Neural cell (in vitro differentiated cells): ENCODE measurements around the gene IRF9.

Experiments used
- EP300 ChIP-seq: fragments of 450-650 bp; conservative IDR thresholded peaks from 2 replicates; pipeline ENCODE4 v1.6.1; 2014; ENCODE audit warnings: antibody characterized with exemption, mild to moderate bottlenecking, moderate library complexity; ENCODE audit not compliant: poor library complexity, severe bottlenecking
- EZH2 ChIP-seq: fragments of 200-600, 300-800 bp; shearing (Covaris generic), sonication (generic); IDR thresholded peaks from 2 replicates; pipeline ENCODE4 v1.6.1; 2014; ENCODE audit warnings: antibody characterized with exemption, low read length, borderline replicate concordance, mild to moderate bottlenecking; ENCODE audit not compliant: insufficient read depth, poor library complexity, severe bottlenecking
- MXI1 ChIP-seq: fragments of 450-650 bp; conservative IDR thresholded peaks from 2 replicates; pipeline ENCODE4 v1.6.1; 2014; ENCODE audit warnings: antibody characterized with exemption, mild to moderate bottlenecking; ENCODE audit not compliant: poor library complexity, severe bottlenecking
- POLR2AphosphoS5 ChIP-seq: IDR thresholded peaks from 2 replicates; pipeline ENCODE4 v1.6.1; 2012
- RAD21 ChIP-seq: fragments of 450-650 bp; conservative IDR thresholded peaks from 2 replicates; pipeline ENCODE4 v1.6.1; 2014; ENCODE audit warnings: antibody characterized with exemption, mild to moderate bottlenecking, moderate library complexity
- TAF1 ChIP-seq: IDR thresholded peaks from 2 replicates; pipeline ENCODE4 v1.6.1; 2012; ENCODE audit warnings: low read depth
- TF ChIP-seq, protein P1 (sequence below): fragments of 450-650 bp; IDR thresholded peaks from 2 replicates; pipeline ENCODE4 v1.5.1; 2014; ENCODE audit warnings: antibody characterized with exemption, mild to moderate bottlenecking, moderate library complexity; ENCODE audit not compliant: poor library complexity, severe bottlenecking
- TF ChIP-seq, protein P2 (sequence below): IDR thresholded peaks from 2 replicates; pipeline ENCODE4 v1.6.1; 2012; ENCODE audit warnings: borderline replicate concordance

DNA sequence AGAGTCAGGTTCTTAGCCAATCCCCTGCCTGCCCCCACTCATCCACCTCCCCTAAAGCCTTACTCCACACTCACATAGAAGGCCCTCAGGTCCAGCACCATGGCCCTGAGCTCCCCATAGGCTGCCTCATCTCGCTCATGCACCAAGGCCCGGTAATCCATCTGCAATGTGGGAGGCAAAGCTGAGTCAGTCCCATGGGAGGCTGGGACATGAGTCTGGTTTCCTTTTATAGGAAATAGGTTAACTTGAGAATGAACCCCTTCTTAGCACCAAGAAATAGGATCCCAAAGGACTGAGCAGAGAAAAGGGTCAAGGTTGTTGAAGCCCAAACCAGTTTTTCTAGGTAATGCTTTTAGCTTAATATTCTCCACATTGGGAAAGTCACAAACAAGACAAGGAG lies 17.6 kb upstream of the IRF9 start:
- TF ChIP-seq RAD21 (no peak), POLR2AphosphoS5 (no peak), TAF1 (no peak), MXI1 (no peak), EP300 (no peak), EZH2 (no peak)
- TF ChIP-seq, protein P1, sequence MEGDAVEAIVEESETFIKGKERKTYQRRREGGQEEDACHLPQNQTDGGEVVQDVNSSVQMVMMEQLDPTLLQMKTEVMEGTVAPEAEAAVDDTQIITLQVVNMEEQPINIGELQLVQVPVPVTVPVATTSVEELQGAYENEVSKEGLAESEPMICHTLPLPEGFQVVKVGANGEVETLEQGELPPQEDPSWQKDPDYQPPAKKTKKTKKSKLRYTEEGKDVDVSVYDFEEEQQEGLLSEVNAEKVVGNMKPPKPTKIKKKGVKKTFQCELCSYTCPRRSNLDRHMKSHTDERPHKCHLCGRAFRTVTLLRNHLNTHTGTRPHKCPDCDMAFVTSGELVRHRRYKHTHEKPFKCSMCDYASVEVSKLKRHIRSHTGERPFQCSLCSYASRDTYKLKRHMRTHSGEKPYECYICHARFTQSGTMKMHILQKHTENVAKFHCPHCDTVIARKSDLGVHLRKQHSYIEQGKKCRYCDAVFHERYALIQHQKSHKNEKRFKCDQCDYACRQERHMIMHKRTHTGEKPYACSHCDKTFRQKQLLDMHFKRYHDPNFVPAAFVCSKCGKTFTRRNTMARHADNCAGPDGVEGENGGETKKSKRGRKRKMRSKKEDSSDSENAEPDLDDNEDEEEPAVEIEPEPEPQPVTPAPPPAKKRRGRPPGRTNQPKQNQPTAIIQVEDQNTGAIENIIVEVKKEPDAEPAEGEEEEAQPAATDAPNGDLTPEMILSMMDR: no peak
- TF ChIP-seq, protein P2, sequence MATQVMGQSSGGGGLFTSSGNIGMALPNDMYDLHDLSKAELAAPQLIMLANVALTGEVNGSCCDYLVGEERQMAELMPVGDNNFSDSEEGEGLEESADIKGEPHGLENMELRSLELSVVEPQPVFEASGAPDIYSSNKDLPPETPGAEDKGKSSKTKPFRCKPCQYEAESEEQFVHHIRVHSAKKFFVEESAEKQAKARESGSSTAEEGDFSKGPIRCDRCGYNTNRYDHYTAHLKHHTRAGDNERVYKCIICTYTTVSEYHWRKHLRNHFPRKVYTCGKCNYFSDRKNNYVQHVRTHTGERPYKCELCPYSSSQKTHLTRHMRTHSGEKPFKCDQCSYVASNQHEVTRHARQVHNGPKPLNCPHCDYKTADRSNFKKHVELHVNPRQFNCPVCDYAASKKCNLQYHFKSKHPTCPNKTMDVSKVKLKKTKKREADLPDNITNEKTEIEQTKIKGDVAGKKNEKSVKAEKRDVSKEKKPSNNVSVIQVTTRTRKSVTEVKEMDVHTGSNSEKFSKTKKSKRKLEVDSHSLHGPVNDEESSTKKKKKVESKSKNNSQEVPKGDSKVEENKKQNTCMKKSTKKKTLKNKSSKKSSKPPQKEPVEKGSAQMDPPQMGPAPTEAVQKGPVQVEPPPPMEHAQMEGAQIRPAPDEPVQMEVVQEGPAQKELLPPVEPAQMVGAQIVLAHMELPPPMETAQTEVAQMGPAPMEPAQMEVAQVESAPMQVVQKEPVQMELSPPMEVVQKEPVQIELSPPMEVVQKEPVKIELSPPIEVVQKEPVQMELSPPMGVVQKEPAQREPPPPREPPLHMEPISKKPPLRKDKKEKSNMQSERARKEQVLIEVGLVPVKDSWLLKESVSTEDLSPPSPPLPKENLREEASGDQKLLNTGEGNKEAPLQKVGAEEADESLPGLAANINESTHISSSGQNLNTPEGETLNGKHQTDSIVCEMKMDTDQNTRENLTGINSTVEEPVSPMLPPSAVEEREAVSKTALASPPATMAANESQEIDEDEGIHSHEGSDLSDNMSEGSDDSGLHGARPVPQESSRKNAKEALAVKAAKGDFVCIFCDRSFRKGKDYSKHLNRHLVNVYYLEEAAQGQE: no peak
